WI38 (cell line): ENCODE results near the gene CNTNAP4.

Experiments used
- H3K4me3 ChIP-seq: 2 replicates; pipeline ENCODE4 v1.5.1; 2011; ENCODE audit warnings: low read depth, mild to moderate bottlenecking, control low read depth, low read length
- TF ChIP-seq, protein P1 (sequence below): IDR thresholded peaks from 2 replicates; pipeline ENCODE4 v1.5.1; 2012; ENCODE audit warnings: low read depth, mild to moderate bottlenecking, control low read depth, low read length

The CNTNAP4 gene

DNA sequence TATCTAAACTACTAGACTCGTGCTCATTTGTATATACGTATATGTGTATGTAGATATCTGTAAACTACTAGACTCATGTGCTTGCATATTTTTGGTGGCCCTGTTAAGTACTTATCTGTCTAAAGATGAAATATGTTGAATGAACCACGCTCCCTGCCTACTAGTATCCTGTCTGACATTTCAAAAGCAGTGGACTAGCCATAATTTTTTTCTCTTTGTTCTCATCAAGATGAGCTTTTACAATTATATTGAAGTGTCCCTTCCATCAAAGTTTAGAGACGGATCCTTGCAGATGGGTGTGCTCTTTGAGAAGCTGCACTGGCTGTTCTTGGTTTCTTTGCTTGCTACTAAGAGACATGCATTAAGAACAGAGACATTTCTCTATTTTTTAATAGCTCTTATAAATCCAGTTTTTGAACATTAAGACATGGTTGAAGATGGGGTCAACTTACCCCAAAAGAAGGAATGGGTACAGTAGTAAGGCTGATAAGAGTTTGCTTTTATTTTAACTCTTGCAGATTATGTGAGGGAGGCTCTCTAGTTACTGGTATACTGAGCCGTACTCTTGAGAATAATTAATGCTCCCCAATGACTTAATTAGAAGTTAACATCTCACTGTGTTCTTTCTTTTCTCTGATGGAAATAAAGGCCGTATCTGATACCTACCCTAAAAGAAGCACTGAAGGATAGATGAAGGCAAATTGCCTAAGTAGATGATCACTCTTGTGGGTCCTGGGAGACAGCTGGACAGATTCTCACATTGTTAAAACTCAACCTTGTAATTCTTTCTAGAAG is 3.4 kb downstream of the CNTNAP4 start:
- TF ChIP-seq, protein P1, sequence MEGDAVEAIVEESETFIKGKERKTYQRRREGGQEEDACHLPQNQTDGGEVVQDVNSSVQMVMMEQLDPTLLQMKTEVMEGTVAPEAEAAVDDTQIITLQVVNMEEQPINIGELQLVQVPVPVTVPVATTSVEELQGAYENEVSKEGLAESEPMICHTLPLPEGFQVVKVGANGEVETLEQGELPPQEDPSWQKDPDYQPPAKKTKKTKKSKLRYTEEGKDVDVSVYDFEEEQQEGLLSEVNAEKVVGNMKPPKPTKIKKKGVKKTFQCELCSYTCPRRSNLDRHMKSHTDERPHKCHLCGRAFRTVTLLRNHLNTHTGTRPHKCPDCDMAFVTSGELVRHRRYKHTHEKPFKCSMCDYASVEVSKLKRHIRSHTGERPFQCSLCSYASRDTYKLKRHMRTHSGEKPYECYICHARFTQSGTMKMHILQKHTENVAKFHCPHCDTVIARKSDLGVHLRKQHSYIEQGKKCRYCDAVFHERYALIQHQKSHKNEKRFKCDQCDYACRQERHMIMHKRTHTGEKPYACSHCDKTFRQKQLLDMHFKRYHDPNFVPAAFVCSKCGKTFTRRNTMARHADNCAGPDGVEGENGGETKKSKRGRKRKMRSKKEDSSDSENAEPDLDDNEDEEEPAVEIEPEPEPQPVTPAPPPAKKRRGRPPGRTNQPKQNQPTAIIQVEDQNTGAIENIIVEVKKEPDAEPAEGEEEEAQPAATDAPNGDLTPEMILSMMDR: no peak
- no peak overlapping the region for H3K4me3 ChIP-seq

DNA sequence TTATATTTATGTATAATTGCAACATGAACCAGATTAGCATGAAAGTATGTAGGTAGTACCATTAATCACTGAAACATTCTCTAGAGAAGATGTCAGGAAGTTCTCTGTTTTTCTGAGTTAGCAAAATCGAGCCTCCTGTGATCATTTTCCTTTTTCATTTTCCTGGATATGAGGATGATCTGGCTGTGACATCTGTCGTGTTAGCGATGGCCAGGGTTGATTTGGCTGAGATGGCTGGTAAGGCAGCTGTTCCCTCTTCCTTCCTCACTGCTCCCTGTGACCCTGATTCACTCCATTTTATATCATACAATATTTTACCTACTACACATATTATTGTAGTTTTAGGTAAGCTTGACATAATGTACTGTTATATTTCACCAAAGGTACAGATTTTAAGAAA is 10.3 kb downstream of the CNTNAP4 start:
- no peak overlapping the region for H3K4me3 ChIP-seq
- TF ChIP-seq, protein P1: no peak

DNA sequence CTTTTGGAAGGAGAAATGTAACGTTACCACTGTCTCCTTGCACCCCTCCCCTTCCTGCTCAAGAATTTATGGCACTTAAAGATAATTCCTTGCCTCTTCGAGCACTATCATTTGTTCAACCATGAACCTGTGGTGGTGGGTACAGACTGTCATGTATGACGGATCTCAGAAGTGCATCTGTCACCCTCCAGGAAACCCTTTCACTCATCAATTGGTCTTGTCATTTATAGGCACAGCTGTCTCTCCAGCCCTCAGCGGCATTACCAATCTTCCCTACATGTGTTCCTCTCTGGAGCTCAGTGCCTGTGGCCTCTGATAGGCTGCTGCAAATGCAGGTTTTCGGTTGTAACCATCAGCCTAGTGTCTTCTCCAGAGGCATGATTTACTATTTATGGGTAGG is 15.0 kb downstream of the CNTNAP4 start:
- TF ChIP-seq, protein P1: no peak
- no peak overlapping the region for H3K4me3 ChIP-seq

DNA sequence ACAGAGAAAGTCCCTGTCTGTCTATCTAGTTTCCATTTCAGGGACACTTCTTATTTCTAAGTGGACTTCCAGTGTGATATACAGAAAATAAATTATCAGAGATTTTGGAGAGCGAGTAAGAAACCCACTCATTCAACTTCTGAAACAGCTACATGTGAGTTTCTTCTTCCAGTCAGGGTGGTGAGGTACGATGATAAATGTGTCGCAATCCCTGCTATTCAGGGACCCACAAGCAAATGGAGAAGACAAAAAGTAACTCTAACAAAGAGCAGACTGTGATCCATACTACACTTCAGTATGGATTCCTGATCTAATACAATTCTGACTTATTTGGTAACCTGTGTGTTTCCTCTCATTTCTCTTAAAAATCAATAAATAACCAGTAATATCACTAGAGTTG is 16.8 kb downstream of the CNTNAP4 start:
- H3K4me3 ChIP-seq: no peak overlapping the region
- TF ChIP-seq, protein P1: no peak

DNA sequence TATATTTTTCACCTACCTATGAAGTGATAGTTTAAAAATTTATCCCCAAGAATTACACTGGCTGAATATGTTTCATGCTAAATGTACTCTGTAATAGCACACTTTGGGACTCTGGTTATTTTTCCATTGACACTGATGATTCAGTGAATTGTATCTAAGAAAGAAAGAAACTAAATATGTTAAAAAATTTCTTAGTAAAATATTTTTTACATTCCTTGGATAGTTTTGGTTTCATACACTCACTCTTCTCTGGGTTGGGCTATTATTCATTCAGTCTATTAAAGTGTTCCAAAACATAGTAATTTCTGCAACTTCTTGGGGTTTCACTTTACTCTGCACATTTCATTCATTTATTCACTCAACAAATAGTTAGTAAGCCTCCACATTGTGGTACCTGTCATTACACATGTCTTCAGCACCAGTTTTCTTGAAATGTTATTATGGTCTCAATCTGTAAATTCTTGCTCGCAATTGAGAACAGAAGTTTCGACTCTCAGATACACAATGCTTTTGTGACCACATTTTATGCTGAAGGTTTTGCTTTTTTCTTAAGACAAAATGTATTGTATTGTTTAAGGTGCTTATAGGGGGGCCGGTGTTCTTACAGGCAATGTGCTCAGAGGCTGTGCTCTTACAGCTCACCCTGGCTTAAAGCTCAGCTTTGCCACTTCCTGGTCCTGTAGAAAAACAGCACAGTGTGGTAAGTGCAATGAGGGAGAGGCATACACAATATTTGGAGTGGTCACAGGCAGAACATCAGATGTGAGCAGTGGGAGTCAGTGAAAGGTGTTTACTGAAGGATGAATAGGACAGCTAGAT is 17.4 kb downstream of the CNTNAP4 start:
- TF ChIP-seq, protein P1: no peak
- no peak overlapping the region for H3K4me3 ChIP-seq

DNA sequence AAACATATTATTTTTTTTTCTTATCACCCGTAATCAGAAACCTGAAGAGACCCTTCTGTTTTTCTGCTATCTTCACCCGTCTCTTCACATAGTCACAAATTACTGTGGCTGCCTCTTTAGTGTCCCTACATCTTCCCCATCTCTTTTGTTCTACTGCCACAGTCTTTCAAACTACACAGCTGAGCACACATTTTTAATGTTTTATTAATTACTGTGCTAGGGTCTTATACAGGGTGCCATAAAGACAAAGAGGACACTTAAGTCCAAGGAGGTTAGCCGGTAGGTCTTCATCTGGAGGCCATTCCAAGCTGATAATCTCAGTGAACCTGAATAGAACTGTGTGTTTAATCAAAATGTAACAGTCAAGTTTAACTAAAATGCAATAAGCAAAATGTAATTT is 20.7 kb downstream of the CNTNAP4 start:
- TF ChIP-seq, protein P1: no peak
- H3K4me3 ChIP-seq: no peak overlapping the region

DNA sequence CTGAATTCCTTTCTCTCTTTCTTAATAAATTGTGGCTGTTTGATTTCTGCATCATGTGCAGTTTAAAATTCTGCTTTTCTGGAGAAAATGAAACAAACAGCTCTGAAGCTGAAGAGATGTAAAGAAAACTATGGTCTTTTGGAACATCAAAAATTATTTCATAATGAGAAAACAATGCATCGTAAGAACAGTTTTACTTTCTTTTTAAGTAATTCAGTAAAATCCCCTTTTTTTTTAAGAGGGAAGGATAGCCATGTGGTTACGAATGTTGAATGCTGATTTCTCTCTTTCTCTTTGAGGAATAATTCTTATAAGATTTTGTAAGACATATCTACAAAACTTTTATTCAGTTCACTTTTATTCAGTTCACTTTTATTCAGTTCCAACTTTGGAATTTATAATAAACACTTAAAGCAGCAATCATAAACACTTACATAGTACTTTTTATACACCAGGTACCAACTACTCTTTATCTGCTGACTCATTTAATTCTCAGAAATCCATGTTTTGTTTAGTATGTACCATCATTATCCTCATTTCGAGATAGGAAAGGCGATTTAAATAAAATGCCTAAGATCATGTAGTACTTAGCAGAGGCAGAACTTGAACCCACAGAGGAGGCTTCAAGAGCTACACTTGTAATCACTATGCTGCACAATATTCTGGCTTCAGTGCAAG is 26.6 kb downstream of the CNTNAP4 start:
- TF ChIP-seq, protein P1: no peak

More for the DNA sequence above, 26.6 kb downstream of the CNTNAP4 start:
- H3K4me3 ChIP-seq: no peak overlapping the region
